ENCODE measurements around the gene TCFL5. TPM values are rescaled to one million over a fixed set of nuclear protein-coding genes. Genes with fewer than 3 reads are reported as not detected.
A peak's percentile ranks its signal among the peaks of the same experiment; 100 is the strongest.

The TCFL5 gene
- total RNA-seq, 2 experiments from 2014 or later: 5.4 to 5.8 TPM

DNA sequence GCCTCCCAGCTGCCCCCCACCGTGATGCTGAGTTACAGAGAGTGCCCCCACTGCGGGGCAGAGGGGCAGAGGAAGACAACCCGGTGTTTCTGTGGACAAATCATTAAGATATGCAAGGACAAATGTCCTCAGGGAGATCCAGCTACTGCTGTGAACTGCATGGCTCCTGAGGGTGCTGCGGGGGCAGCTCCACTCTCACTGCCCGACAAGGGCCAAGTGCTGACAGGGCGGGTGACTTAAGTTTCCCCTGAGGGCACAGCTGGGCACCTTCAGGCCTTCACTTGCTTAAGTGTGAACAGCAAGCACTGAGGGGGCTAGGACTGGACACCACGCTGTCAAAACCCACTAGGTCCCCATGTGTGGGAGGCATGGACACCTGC lies 26.2 kb upstream of the TCFL5 start:
- peaks cover 24% of the 10 kb centered on the region for H3K4me1 Mint-ChIP-seq
- no peak for DNase-seq
- no peak overlapping the region for H3K4me3 Mint-ChIP-seq
- H3K27ac Mint-ChIP-seq: no peak overlapping the region
- H3K9me3 Mint-ChIP-seq: no peaks in the 10 kb centered on the region
- H3K27me3 Mint-ChIP-seq: no peaks in the 10 kb centered on the region
- peaks cover 21% of the 10 kb centered on the region for H3K36me3 Mint-ChIP-seq

DNA sequence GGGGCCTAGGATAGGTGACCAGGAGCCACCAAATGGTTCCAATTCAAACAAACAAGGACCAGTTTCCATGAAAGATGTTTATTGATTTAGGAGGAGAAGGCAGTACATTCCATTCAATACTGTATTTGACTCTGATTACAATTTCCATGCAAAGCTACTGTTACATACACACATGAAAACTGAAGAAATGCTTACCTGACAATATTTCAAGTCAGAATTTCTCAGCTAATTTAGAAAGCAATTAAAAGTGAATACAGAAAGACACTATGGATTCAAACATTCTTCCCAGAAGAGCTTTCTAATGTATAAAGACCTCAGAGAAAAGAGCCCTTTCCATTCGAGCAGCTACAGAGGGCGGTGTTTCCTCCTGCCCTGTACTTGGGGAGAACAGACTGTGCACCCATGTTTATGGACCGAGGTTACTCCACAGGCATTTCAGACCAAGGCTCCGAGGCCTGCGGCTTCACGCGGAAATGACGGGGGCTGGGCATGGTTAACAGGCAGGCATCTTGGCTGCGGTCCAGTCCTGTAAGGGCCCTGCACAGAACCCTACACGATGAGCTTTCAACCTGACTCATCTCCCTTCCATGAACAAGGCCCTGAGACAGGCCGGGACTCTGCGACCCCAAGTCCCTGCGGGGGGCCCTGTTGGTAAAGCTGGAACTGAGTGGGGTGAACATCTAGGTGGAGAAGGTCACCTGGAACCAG lies 25.7 kb upstream of the TCFL5 start:
- Mint-ChIP-seq H3K9me3 (no peaks in the 10 kb centered on the region), H3K36me3 (peaks cover 17% of the 10 kb centered on the region), H3K4me1 (peaks cover 20% of the 10 kb centered on the region), H3K27me3 (no peaks in the 10 kb centered on the region), H3K27ac (peak overlapping the region; percentile 6), H3K4me3 (no peak overlapping the region)
- peak; percentile 46 for DNase-seq

DNA sequence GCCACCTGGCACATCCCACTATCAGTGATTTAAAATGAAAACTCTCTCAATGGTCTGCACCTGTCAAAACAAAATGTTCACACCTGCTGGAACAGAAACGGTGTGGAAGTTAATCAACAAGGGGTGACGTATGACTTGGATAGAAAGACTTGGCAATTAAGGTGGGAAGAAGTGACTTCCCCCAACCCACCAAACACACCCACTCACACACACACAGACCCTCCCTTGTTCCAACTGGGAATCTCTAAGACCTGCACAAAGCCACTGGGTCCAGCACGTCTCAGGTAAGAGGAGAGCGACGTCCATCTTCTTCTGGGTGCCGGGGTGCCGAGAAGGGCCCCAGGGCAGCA lies 25.1 kb upstream of the TCFL5 start:
- Mint-ChIP-seq H3K36me3 (peaks cover 12% of the 10 kb centered on the region), H3K9me3 (no peaks in the 10 kb centered on the region), H3K4me1 (peaks cover 19% of the 10 kb centered on the region), H3K4me3 (no peak overlapping the region), H3K27me3 (no peaks in the 10 kb centered on the region), H3K27ac (no peak overlapping the region)
- DNase-seq: no peak

DNA sequence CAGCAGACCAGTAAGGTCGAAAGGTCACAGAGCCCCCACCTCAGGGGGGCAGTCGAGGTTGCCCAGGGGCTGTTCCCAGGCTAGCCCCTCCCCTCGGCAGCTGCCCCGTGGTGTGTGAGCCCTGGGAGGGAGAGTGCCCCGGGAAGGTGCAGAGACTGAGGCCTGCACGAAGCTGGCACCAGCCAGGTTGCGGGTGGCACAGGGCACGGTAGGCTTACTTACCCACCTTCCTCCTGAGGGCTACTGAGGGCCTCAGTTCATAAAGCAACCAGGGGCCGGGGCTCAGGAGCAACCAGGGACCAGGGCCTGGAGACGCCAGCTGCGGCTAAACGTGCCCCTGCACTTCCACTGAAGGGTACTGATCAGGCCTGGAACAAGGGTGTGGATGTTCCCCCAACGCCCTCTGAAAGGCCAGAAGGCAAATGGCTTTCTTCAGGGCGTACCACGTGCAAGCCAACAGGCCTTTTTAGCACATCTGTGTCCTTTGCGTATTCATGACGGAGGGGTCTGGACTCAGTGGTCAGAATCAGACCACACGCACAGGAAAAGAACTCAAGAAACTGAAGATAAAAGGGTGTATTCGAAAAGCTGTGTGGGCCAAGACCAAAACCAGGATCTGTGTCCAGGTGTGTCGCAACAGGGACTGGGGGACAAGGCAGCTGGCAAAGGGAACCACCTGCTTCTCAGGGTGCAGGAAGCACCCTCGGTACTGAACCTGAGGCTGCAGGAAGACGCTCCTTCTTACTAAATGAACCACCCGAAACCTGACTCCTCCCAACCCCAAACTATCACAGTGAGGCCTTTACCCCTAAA lies 24.5 kb upstream of the TCFL5 start:
- H3K4me3 Mint-ChIP-seq: no peak overlapping the region
- H3K4me1 Mint-ChIP-seq: peaks cover 14% of the 10 kb centered on the region
- H3K9me3 Mint-ChIP-seq: no peaks in the 10 kb centered on the region
- H3K27me3 Mint-ChIP-seq: no peaks in the 10 kb centered on the region
- peaks cover 11% of the 10 kb centered on the region for H3K36me3 Mint-ChIP-seq
- no peak overlapping the region for H3K27ac Mint-ChIP-seq
- no peak for DNase-seq

DNA sequence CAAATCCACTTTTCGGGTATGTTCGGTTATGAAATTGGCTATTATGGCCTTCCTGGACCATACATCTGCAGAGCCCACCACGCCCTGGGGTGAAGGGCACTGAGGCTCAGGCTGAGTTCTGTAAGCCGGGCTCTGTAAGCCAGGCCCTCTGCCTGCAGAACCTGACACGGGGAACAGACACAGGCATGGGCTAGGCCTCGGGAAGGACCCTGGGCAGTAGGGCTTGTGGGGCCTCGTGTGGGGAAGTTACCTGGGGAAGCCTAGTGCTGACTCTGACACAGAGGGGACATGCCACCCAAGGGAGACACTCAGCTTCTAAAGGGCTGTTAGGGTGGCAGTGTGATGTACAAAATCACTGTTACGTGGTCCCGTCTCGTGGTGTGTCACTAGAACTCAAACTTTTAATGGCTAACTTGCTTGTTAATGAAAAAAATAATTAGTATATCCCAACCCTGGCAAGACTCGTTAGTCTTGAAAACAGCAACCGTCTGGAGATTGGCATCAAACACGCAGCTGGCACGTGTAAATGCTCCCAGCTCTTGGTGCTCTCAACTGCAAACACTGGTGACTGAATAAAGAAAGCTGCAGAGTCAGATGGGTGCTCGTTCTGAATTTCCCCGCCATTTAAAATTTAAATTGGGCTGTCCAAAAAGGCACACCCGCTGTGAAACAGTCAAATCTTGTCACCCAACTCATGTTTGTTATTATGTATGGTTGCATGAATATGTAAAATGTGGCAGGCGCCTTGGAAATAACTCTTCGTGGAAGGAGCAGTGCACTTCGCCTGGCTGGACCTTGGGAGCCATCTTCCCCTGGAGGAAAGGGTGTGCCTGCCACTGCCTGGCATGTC lies 23.6 kb upstream of the TCFL5 start:
- no peaks in the 10 kb centered on the region for H3K27me3 Mint-ChIP-seq
- no peak overlapping the region for H3K27ac Mint-ChIP-seq
- peaks cover 7% of the 10 kb centered on the region for H3K4me1 Mint-ChIP-seq
- H3K9me3 Mint-ChIP-seq: no peaks in the 10 kb centered on the region
- DNase-seq: no peak
- peaks cover 6% of the 10 kb centered on the region for H3K36me3 Mint-ChIP-seq
- H3K4me3 Mint-ChIP-seq: no peak overlapping the region

DNA sequence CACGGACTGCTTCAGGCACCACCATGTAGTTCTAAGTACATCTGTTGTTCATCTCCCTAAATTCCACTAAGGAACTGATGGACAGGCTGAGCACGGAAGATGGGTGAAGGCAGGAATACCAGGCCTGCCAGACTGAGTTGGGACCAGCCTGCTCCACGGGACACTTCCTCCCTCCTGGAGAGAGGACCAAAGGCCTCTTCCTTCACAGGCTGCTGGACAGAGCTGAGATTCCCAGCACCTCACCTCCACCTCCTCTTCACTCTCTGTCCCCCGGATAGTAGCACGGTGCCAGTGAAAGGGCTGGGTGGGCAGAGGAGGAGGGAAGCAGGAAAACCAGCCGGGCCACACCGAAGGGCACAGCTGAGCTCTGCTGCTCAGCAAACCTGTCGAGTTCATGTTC lies 22.9 kb upstream of the TCFL5 start:
- Mint-ChIP-seq H3K36me3 (peaks cover 6% of the 10 kb centered on the region), H3K4me1 (peaks cover 7% of the 10 kb centered on the region), H3K4me3 (no peak overlapping the region), H3K27ac (no peak overlapping the region), H3K9me3 (no peaks in the 10 kb centered on the region), H3K27me3 (no peaks in the 10 kb centered on the region)
- DNase-seq: no peak

DNA sequence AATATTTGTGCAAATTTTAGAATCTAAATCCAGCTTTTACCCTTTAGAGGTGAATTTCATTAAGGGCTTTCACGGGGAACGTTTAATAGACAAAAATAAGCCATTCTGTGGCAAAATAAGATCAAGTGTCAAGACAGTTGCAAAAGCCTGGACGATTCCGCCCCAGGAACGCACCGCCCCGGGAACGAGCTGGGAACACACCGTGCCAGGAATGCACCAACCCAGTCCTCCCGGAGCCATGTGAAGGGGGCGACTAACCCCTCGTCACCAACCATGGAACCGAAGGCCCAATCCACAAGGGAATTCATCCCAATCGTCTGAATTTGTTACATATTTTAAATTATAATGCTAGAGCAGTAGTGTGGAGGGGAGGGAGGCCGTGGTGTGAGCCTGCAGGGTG lies 20.8 kb upstream of the TCFL5 start:
- Mint-ChIP-seq H3K4me1 (peaks cover 7% of the 10 kb centered on the region), H3K4me3 (no peak overlapping the region), H3K36me3 (peaks cover 6% of the 10 kb centered on the region), H3K9me3 (no peaks in the 10 kb centered on the region), H3K27me3 (no peaks in the 10 kb centered on the region), H3K27ac (no peak overlapping the region)
- DNase-seq: no peak

DNA sequence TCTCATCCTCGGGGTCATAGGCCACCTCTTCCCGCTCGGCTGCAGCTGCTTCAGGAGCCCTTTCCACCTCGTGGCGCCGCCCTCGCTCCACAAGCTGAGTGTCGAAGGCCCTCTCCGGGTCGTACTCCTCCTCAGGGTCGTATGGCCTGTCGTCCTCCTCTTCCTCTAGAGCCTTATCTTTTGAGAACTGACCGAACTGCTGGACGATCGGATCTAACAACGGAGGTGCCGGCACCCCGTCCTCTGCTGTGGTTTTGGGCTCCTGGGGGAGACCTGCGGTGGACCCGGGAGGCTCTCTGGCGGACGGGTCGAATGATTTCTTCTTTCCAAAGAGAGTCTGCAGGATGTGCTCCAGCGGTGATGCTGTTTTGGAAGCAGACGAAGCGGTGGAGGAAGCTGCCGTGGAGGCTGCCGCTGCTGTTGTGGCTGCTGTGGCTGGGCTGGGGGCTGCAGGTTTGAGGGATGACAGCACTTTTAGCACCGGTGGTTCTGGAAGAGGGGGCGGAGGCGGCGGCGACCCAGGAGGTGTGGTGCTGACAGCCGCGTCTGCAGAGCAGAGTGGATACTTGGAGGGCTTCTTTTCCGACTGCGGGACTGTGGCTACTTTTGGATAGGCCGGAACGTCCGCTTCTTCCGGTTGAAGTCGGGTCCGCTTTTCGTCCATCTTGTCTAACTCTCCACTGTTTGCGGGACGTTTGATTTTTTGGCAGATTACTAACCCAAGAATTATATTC lies 20.2 kb upstream of the TCFL5 start:
- DNase-seq: no peak
- no peaks in the 10 kb centered on the region for H3K27me3 Mint-ChIP-seq
- no peaks in the 10 kb centered on the region for H3K9me3 Mint-ChIP-seq
- no peak overlapping the region for H3K27ac Mint-ChIP-seq
- H3K4me1 Mint-ChIP-seq: peaks cover 3% of the 10 kb centered on the region
- peaks cover 5% of the 10 kb centered on the region for H3K36me3 Mint-ChIP-seq
- H3K4me3 Mint-ChIP-seq: no peak overlapping the region

DNA sequence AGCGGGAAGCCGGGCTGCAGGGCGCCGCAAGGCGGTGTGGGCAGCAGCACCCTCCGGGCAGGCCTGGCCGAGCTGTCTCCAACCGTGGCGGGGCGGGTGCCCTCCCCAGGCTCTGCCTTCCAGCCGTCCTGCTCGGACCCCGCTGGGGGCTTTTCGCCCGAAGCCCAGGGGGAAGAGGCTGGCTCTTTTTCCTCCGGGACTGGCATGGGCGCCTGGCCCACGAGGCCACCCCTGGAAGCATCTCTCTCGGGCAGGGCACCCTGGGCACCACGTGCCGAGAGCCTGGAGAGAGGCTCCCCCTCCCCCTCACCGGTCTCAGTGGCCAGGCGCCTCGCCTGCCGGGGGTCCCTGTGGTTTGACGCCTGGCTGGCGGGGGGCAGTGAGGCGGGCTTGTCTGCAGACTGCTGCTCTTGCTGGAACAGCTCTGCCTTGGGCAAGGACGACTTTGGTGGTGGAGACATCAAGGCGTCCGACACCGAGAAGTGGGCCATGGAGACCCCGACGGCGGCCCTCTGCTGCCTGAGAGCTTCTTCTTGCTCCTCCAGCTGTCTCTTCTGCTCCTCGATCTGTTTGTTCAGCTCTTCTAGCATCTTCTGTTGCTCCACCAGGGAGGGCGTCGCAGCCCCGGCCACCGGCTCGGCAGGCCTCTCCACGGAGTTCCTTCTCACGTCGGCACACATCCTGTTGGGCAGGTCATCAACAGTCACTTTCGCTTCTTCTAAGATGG lies 19.5 kb upstream of the TCFL5 start:
- Mint-ChIP-seq H3K9me3 (no peaks in the 10 kb centered on the region), H3K4me3 (no peak overlapping the region), H3K36me3 (peaks cover 2% of the 10 kb centered on the region), H3K4me1 (peaks cover 2% of the 10 kb centered on the region), H3K27ac (peak overlapping the region; percentile 26), H3K27me3 (no peaks in the 10 kb centered on the region)
- DNase-seq: no peak

DNA sequence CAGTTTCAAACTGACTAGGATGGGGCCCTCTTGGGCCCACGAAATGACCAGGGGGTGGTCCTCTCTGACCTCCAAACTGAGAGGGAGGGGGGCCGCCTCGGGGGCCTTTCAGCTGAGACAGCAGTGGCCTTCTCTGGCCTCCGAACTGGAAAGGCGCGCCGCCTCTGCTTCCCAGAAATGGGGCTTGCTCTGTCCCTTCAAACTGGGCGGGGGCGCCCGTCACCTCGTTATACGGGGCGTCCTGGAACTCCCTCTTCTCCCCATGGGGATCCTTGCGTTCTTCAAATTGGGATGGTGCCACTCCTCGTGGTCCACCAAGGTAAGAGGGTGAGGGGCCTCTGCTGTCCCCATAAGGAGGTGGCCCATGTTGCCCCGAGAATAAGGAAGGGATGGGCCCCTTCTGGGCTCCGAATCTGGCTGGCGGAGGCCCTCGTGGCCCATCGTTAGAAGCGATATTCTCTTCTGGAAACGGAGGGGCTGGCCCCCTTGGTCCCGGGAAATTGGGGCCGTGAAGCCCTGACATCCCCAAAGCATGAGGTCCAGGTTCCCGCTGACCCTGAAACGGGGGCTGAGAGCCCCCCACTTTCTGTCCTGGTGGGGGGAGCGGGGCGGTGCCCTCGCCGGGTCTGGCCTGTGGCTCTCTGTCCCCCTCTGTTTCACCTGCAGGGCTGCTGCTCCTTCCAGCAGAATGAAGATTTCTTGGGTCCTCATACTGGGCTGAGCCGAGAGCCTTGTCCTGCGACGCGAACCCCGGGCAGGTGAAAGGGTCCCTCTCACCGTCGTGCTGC lies 18.7 kb upstream of the TCFL5 start:
- H3K4me1 Mint-ChIP-seq: peaks cover 2% of the 10 kb centered on the region
- no peak overlapping the region for H3K27ac Mint-ChIP-seq
- H3K36me3 Mint-ChIP-seq: peaks cover 2% of the 10 kb centered on the region
- H3K9me3 Mint-ChIP-seq: no peaks in the 10 kb centered on the region
- no peak for DNase-seq
- H3K27me3 Mint-ChIP-seq: no peaks in the 10 kb centered on the region
- H3K4me3 Mint-ChIP-seq: no peak overlapping the region

DNA sequence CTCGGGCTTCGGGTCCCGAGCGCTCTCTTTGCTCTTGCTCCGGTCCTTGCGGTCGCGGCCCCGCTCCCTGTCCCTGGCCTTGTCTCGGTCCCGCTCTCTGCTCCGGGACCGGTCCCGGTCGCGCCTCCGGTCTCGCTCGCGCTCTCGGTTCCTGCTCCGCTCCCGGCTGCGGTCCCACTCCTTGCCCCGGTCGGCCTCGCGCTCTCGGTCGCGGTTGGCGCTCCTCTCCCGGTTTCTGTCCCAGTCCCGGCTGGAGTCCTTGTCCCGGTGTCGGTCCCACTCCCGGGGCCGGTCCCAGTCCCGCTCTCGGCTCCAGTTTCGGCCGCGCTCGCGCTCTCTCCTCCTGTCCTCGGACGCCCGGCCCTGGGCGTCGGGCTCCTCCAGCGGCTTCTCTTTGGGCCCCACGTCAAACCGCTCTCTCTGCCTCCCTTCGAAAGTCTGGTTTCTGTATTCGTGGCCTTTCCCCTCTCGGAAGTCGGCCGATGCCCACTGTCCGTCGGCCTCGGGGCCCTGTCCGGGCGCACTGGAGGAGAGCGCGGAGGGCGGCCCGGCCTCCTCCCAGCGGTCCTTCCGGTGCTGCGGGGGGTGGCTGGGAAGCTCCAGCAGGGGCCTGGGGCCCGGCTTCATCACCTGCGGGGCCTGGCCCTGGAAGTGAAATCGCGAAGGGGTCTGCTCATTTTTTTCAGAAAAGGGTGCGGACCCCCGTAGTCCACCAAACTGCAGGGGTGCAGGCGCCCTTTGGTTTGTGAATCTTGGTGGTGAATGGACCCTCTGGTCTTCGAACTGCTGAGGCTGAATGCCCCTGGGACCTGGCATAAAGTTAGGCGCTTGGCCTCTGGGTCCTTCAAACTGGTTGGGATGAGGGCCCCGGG lies 17.9 kb upstream of the TCFL5 start:
- Mint-ChIP-seq H3K9me3 (no peaks in the 10 kb centered on the region), H3K4me3 (no peak overlapping the region), H3K27ac (no peak overlapping the region), H3K27me3 (no peaks in the 10 kb centered on the region), H3K4me1 (peaks cover 4% of the 10 kb centered on the region), H3K36me3 (peaks cover 2% of the 10 kb centered on the region)
- DNase-seq: no peak

DNA sequence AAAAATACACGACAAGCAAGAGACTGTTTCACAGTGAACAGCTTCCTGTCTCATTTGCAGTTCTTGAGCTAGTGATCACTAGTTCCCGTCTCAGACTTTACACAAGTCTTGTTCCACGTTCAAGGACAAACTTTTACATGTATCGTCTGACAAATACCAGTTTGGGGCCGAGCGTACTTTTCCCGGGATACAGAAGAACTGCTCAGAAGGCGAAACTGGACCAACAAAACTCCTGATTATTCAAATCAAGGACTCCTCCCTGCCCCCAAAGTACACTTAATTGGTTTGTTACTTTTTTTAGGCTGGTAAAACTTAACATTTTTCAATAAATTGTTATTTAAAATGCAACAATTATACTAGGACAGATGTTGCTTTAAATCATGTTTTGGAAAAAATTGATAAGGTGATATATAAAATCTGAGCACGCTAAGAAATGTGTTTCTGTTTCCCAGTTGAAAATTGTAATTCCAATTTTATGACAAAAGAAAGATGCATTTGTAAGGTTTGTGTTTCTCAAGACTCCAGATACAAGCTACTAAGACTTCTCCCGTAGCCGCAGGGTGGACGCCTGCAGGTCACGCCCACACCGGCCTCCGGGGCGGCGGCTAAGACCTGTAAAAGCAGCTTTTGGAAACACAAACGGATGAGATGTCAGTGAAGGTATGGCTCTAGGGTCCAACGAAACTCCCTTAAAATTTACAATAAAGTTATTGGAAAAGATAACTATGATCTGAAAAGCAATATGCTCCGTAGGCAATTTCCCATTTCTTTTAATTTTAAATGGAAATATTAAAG lies 16.8 kb upstream of the TCFL5 start:
- no peak for DNase-seq
- peaks cover 2% of the 10 kb centered on the region for H3K36me3 Mint-ChIP-seq
- H3K4me3 Mint-ChIP-seq: no peak overlapping the region
- H3K27me3 Mint-ChIP-seq: no peaks in the 10 kb centered on the region
- H3K9me3 Mint-ChIP-seq: no peaks in the 10 kb centered on the region
- peaks cover 12% of the 10 kb centered on the region for H3K4me1 Mint-ChIP-seq
- H3K27ac Mint-ChIP-seq: no peak overlapping the region

Data from activated naive CD8-positive, alpha-beta T cell treated with anti-CD3 and anti-CD28 coated beads for 36 hours (primary cell).